ENCODE results near the gene AGBL2. TPM values are rescaled to one million over a fixed set of nuclear protein-coding genes. Genes with fewer than 3 reads are reported as not detected.

The AGBL2 gene
- total and polyA plus RNA-seq, 2 donors (not counting 3 experiments of a cell fraction or from before 2014, with no cell fraction given), result 0.08 to 0.86 TPM

DNA sequence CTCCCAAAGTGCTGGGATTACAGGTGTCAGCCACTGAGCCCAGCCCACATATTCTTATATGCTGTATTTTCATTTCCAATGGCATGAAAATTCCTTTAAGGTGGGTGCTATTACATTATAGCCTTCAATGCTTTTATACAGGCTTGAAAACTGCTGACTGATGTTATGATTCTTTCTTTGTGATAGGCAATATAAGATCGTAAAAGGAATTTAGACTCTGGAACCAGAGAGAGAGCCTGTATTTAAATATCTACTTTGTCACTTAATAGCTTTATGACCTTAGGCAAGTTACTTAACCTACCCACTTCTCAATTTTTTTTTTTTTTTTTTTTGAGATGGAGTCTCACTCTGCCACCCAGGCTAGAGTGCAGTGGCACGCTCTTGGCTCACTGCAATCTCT lies 26.2 kb downstream of the AGBL2 start:
- Histone ChIP-seq H3K9me1 (replicated peaks; ENCODE audit: control insufficient read depth, extremely low read depth, insufficient read depth, low read length) (no peaks in the 10 kb centered on the region), H3K4me3 (replicated peaks in 1 of 3; ENCODE audit: insufficient read depth in 1 of 3, low read depth in 1 of 3, low read length in 3 of 3) (no peak overlapping the region), H3K27me3 (ENCODE audit: control insufficient read depth in 2 of 2, insufficient read depth in 2 of 2, low read length in 2 of 2) (peaks cover 0 to 2% of the 10 kb centered on the region in 2 experiments), H3K9me3 (replicated peaks; ENCODE audit: control insufficient read depth, insufficient read depth, low read length) (no peaks in the 10 kb centered on the region), H3K9ac (replicated peaks; ENCODE audit: extremely low read depth, insufficient read depth, low read length) (no peak overlapping the region), H3K27ac (ENCODE audit: insufficient read depth, low read depth, low read length) (no peak overlapping the region), H3K4me2 (ENCODE audit: insufficient read depth, low read length) (no peak overlapping the region), H2AFZ (ENCODE audit: low read depth, low read length) (no peak overlapping the region), H3K79me2 (ENCODE audit: control insufficient read depth, insufficient read depth, low read length) (no peaks in the 10 kb centered on the region), H4K20me1 (replicated peaks; ENCODE audit: control insufficient read depth, extremely low read depth, insufficient read depth, low read length) (no peaks in the 10 kb centered on the region), H3K36me3 (ENCODE audit: control insufficient read depth in 2 of 2, extremely low read depth in 1 of 2, insufficient read depth in 2 of 2, low read length in 2 of 2) (no peaks in the 10 kb centered on the region), H3K4me1 (ENCODE audit: control insufficient read depth, extremely low read depth, insufficient read depth, low read length) (no peaks in the 10 kb centered on the region)
- CTCF ChIA-PET, result interaction anchor here (0.6 to 1.7 kb wide), 3 partner anchors 8 to 1238 kb away, joined by 4 read pairs; no protein-coding TSS in a partner anchor
- intact Hi-C loops (cut with micrococcal nuclease) (no loop called here), dilution Hi-C loops (cut with MboI; ENCODE audit: extremely low pct_ligation_motif_present, low sequenced_read_pairs) (no loop called here)
- FAIRE-seq (no peak), DNase-seq (ENCODE audit: low read depth, low spot score) (no peak)
- TF ChIP-seq FOS (IDR thresholded peaks at IDR 0.05; ENCODE audit: borderline replicate concordance, insufficient read depth, low read length) (no peak), GATA2 (IDR thresholded peaks at IDR 0.05; ENCODE audit: insufficient read depth, insufficient read length, low read depth, low read length) (no peak), POLR2AphosphoS5 (IDR thresholded peaks at IDR 0.05; ENCODE audit: insufficient read depth, low read depth, low read length) (no peak), JUN (IDR thresholded peaks at IDR 0.05; ENCODE audit: borderline replicate concordance, insufficient read depth, insufficient read length, low read depth) (no peak), MYC (IDR thresholded peaks at IDR 0.05; ENCODE audit: low read depth, low read length) (no peak), POLR2A (IDR thresholded peaks at IDR 0.05; ENCODE audit: low read depth, low read length) (no peak), EZH2 (IDR thresholded peaks at IDR 0.05; ENCODE audit: borderline replicate concordance, low read depth, low read length, severe bottlenecking) (no peak)
- TF ChIP-seq, protein P1, sequence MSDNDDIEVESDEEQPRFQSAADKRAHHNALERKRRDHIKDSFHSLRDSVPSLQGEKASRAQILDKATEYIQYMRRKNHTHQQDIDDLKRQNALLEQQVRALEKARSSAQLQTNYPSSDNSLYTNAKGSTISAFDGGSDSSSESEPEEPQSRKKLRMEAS (IDR thresholded peaks at IDR 0.05; ENCODE audit: insufficient read depth, insufficient read length), result no peak
- TF ChIP-seq, protein P2, sequence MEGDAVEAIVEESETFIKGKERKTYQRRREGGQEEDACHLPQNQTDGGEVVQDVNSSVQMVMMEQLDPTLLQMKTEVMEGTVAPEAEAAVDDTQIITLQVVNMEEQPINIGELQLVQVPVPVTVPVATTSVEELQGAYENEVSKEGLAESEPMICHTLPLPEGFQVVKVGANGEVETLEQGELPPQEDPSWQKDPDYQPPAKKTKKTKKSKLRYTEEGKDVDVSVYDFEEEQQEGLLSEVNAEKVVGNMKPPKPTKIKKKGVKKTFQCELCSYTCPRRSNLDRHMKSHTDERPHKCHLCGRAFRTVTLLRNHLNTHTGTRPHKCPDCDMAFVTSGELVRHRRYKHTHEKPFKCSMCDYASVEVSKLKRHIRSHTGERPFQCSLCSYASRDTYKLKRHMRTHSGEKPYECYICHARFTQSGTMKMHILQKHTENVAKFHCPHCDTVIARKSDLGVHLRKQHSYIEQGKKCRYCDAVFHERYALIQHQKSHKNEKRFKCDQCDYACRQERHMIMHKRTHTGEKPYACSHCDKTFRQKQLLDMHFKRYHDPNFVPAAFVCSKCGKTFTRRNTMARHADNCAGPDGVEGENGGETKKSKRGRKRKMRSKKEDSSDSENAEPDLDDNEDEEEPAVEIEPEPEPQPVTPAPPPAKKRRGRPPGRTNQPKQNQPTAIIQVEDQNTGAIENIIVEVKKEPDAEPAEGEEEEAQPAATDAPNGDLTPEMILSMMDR (IDR thresholded peaks at IDR 0.05; ENCODE audit: extremely low read depth in 1 of 2, insufficient read depth in 1 of 2, low read depth in 1 of 2, low read length in 2 of 2), result no peak
- POLR2A ChIA-PET, result no interaction called here
- no TSS peak for BruUV-seq (replicated peaks)
